Measurements from ENCODE around the gene AP2A2. TPM values are rescaled to one million over a fixed set of nuclear protein-coding genes. Genes with fewer than 3 reads are reported as not detected.

AP2A2 gene
- total RNA-seq, 1 donor from 2014 or later = 89.1 TPM

GRCh38 chr11:1038921-1039320, 113.3 kb downstream of the AP2A2 start:
- Mint-ChIP-seq H3K4me3 (no peak overlapping the region), H3K4me1 (no peaks in the 10 kb centered on the region), H3K36me3 (no peaks in the 10 kb centered on the region), H3K9me3 (no peaks in the 10 kb centered on the region), H3K27ac (no peak overlapping the region), H3K27me3 (ENCODE audit: low read depth) (no peaks in the 10 kb centered on the region)
- DNase-seq (ENCODE audit: low spot score in 2 of 2, unreplicated experiment in 2 of 2) = no peak
- TF ChIP-seq, protein P1, sequence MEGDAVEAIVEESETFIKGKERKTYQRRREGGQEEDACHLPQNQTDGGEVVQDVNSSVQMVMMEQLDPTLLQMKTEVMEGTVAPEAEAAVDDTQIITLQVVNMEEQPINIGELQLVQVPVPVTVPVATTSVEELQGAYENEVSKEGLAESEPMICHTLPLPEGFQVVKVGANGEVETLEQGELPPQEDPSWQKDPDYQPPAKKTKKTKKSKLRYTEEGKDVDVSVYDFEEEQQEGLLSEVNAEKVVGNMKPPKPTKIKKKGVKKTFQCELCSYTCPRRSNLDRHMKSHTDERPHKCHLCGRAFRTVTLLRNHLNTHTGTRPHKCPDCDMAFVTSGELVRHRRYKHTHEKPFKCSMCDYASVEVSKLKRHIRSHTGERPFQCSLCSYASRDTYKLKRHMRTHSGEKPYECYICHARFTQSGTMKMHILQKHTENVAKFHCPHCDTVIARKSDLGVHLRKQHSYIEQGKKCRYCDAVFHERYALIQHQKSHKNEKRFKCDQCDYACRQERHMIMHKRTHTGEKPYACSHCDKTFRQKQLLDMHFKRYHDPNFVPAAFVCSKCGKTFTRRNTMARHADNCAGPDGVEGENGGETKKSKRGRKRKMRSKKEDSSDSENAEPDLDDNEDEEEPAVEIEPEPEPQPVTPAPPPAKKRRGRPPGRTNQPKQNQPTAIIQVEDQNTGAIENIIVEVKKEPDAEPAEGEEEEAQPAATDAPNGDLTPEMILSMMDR (IDR thresholded peaks at IDR 0.05; ENCODE audit: unreplicated experiment) = no peak

- Mint-ChIP-seq H3K9me3 (peaks cover 1% of the 10 kb centered on the region), H3K27me3 (ENCODE audit: low read depth) (peaks cover under 1% of the 10 kb centered on the region), H3K36me3 (no peaks in the 10 kb centered on the region), H3K4me1 (no peaks in the 10 kb centered on the region), H3K27ac (no peak overlapping the region), H3K4me3 (no peak overlapping the region)
- DNase-seq (ENCODE audit: low spot score in 2 of 2, unreplicated experiment in 2 of 2) = no peak
- TF ChIP-seq, protein P1 (IDR thresholded peaks at IDR 0.05; ENCODE audit: unreplicated experiment) = no peak
These were observed 114.1 kb downstream of the AP2A2 start for GRCh38 chr11:1039481-1040427.

DNA sequence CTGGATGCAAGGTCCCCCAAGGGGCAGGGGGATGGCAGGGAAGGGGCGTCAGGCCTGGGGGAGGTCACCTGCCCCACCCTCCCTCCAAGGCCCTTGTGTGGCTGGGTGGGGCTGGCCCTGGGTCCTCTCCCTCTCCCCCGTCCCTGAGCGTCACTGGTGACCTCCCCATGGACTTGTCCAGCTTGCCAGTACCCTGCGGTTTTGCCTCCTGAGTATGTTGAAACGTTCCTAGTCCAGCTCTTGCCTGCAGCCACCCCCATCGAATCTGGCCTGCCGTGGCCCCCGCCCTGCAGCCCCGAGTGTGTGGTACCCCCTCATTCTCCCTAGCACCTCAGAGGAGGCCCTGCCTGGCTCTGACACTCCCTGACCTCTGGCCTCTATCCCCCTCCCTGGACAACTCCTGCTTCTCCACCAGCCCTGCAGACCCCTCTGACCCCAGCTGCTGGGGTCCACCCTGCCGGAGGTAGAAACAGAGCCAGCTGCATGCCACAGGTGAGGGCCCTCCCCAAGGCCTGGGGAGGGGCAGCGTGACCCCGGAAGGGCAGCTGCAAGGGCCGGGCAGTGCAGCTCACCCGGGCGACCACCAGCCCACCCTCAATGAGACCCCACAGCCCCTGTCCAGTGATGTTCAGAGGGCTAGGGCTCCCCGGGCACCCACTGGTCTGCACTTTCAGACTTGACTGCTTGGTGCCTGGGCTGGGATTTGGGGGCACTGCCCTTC, 114.9 kb downstream of the AP2A2 start:
- H3K9me3 Mint-ChIP-seq = peaks cover 6% of the 10 kb centered on the region
- no peak for DNase-seq (ENCODE audit: low spot score in 2 of 2, unreplicated experiment in 2 of 2)
- H3K27ac Mint-ChIP-seq = no peak overlapping the region
- H3K27me3 Mint-ChIP-seq (ENCODE audit: low read depth) = peaks cover 3% of the 10 kb centered on the region
- TF ChIP-seq, protein P1 (IDR thresholded peaks at IDR 0.05; ENCODE audit: unreplicated experiment) = no peak
- H3K36me3 Mint-ChIP-seq = no peaks in the 10 kb centered on the region
- no peaks in the 10 kb centered on the region for H3K4me1 Mint-ChIP-seq
- H3K4me3 Mint-ChIP-seq = no peak overlapping the region

- Mint-ChIP-seq H3K4me1 (no peaks in the 10 kb centered on the region), H3K36me3 (no peaks in the 10 kb centered on the region), H3K4me3 (no peak overlapping the region), H3K27me3 (ENCODE audit: low read depth) (peaks cover 4% of the 10 kb centered on the region), H3K9me3 (peaks cover 6% of the 10 kb centered on the region), H3K27ac (no peak overlapping the region)
- no peak for DNase-seq (ENCODE audit: low spot score in 2 of 2, unreplicated experiment in 2 of 2)
- TF ChIP-seq, protein P1 (IDR thresholded peaks at IDR 0.05; ENCODE audit: unreplicated experiment) = no peak
These were observed 115.4 kb downstream of the AP2A2 start for GRCh38 chr11:1041149-1041467.

DNA sequence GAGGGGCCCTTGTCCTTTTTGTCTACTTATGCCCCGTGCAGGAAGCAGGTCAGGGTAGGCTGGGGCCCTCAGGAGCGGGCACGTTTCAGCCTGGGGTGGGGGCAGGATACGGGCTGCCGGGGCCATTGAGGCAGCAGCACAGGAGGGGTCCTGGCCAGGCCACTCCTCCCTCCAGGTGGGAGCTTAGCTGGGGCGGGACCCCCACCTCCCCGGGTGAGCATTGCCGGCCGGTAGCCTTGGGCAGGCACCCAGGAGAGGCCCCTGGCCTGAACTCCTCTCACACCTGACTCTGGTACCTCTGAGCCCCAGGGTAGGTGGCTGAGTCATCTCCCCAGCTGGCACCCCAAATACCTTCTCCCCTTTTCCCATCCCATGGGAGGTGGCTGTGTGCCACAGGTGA, 115.8 kb downstream of the AP2A2 start:
- no peak overlapping the region for H3K4me3 Mint-ChIP-seq
- TF ChIP-seq, protein P1 (IDR thresholded peaks at IDR 0.05; ENCODE audit: unreplicated experiment) = no peak
- no peaks in the 10 kb centered on the region for H3K36me3 Mint-ChIP-seq
- DNase-seq (ENCODE audit: low spot score in 2 of 2, unreplicated experiment in 2 of 2) = no peak
- H3K4me1 Mint-ChIP-seq = no peaks in the 10 kb centered on the region
- H3K27ac Mint-ChIP-seq = no peak overlapping the region
- H3K9me3 Mint-ChIP-seq = peaks cover 6% of the 10 kb centered on the region
- H3K27me3 Mint-ChIP-seq (ENCODE audit: low read depth) = peaks cover 5% of the 10 kb centered on the region
